Stimulated activated naive CD4-positive, alpha-beta T cell treated with Interleukin-2 at 50 U/mL for 16 hours (primary cell): ENCODE data around the gene TEKT5.
"Not testable (repeated sequence)": the region's sequence is repeated elsewhere in the genome, so short reads cannot be mapped to it uniquely, and the experiment has no call there.

Source experiments
- DNase-seq: peaks from one replicate; lab custom pipeline; 2025; lab: John Stamatoyannopoulos, UW

The TEKT5 gene

GRCh38 chr16:10694830-10695229, at the start of gene TEKT5:
Gene TEKT5, minus strand, starts transcription at chr16:10694930. Its CDS starts 57 bp downstream, at chr16:10694873.
- no peak for DNase-seq

GRCh38 chr16:10743610-10744369, 49.1 kb upstream of the TEKT5 start, which contains the start of gene NUBP1:
Gene NUBP1, plus strand, starts transcription at chr16:10743842. Its CDS starts 22 bp downstream, at chr16:10743864.
- DNase-seq: peak; percentile 98

GRCh38 chr16:10743227-10743609, 48.5 kb upstream of the TEKT5 start:
- no peak for DNase-seq

GRCh38 chr16:10741844-10742243, 47.1 kb upstream of the TEKT5 start:
- DNase-seq: no peak

- DNase-seq: not testable (repeated sequence)
Observed at GRCh38 chr16:10741249-10741648, 46.5 kb upstream of the TEKT5 start.

- no peak for DNase-seq
Observed at GRCh38 chr16:10740845-10741208, 46.1 kb upstream of the TEKT5 start.

GRCh38 chr16:10740000-10740844, 45.5 kb upstream of the TEKT5 start:
- DNase-seq: no peak

GRCh38 chr16:10738231-10739077, 43.7 kb upstream of the TEKT5 start:
- DNase-seq: peak; percentile 56

GRCh38 chr16:10737068-10737625, 42.4 kb upstream of the TEKT5 start:
- DNase-seq: peak; percentile 55

- DNase-seq: no peak
Observed at GRCh38 chr16:10731790-10732189, 37.1 kb upstream of the TEKT5 start.

GRCh38 chr16:10729104-10730048, 34.6 kb upstream of the TEKT5 start:
- no peak for DNase-seq

- no peak for DNase-seq
Observed at GRCh38 chr16:10728003-10728887, 33.5 kb upstream of the TEKT5 start.

GRCh38 chr16:10708969-10709368, 14.2 kb upstream of the TEKT5 start:
- DNase-seq: no peak

- no peak for DNase-seq
Observed at GRCh38 chr16:10699756-10700155, 5.0 kb upstream of the TEKT5 start.

GRCh38 chr16:10694306-10694705, 424 bp downstream of the TEKT5 start:
- no peak for DNase-seq

GRCh38 chr16:10693889-10694288, 841 bp downstream of the TEKT5 start:
- DNase-seq: no peak

GRCh38 chr16:10692470-10692869, 2.3 kb downstream of the TEKT5 start:
- no peak for DNase-seq

GRCh38 chr16:10688726-10689125, 6.0 kb downstream of the TEKT5 start:
- no peak for DNase-seq

GRCh38 chr16:10688291-10688690, 6.4 kb downstream of the TEKT5 start:
- DNase-seq: no peak

GRCh38 chr16:10685709-10686108, 9.0 kb downstream of the TEKT5 start:
- DNase-seq: no peak
